Mesothelial cell of epicardium (in vitro differentiated cells): ENCODE data around the gene FAM83C. TPM values are rescaled to one million over a fixed set of nuclear protein-coding genes. Genes with fewer than 3 reads are reported as not detected.

Experiments used
- DNase-seq, 2 experiments: peaks; one replicate each; pipeline ENCODE4 v3.0.0; 2021; ENCODE audit warnings: low spot score in 2 of 2; ENCODE audit not compliant: unreplicated experiment in 2 of 2
- H3K27ac Mint-ChIP-seq: 2 replicates; pipeline ENCODE4 v1.8.0; 2021; ENCODE audit warnings: mixed read lengths
- H3K27me3 Mint-ChIP-seq: 2 replicates; pipeline ENCODE4 v1.8.0; 2021; ENCODE audit warnings: low read depth, mixed read lengths
- H3K36me3 Mint-ChIP-seq: 2 replicates; pipeline ENCODE4 v1.8.0; 2021; ENCODE audit warnings: mixed read lengths
- H3K4me1 Mint-ChIP-seq: 2 replicates; pipeline ENCODE4 v1.8.0; 2021; ENCODE audit warnings: mixed read lengths
- H3K4me3 Mint-ChIP-seq: 2 replicates; pipeline ENCODE4 v1.8.0; 2021; ENCODE audit warnings: mild to moderate bottlenecking, moderate library complexity, mixed read lengths
- H3K9me3 Mint-ChIP-seq: 2 replicates; pipeline ENCODE4 v1.8.0; 2021; ENCODE audit warnings: mixed read lengths
- total RNA-seq: library from RNA; stranded (reverse); gene quantifications from 3 replicates; pipeline ENCODE4 v1.2.1, GENCODE V29; 2021
- TF ChIP-seq, protein P1 (sequence below): fragments of 200-600 bp; sonication (generic); IDR thresholded peaks from one replicate; pipeline ENCODE4 v1.5.0; 2021; ENCODE audit warnings: antibody characterized with exemption; ENCODE audit not compliant: unreplicated experiment

The FAM83C gene
- total RNA-seq, 1 donor from 2014 or later, result not detected

GRCh38 chr20:35334311-35335101 lies 42.3 kb upstream of the FAM83C start:
- H3K9me3 Mint-ChIP-seq, result no peaks in the 10 kb centered on the region
- TF ChIP-seq, protein P1, sequence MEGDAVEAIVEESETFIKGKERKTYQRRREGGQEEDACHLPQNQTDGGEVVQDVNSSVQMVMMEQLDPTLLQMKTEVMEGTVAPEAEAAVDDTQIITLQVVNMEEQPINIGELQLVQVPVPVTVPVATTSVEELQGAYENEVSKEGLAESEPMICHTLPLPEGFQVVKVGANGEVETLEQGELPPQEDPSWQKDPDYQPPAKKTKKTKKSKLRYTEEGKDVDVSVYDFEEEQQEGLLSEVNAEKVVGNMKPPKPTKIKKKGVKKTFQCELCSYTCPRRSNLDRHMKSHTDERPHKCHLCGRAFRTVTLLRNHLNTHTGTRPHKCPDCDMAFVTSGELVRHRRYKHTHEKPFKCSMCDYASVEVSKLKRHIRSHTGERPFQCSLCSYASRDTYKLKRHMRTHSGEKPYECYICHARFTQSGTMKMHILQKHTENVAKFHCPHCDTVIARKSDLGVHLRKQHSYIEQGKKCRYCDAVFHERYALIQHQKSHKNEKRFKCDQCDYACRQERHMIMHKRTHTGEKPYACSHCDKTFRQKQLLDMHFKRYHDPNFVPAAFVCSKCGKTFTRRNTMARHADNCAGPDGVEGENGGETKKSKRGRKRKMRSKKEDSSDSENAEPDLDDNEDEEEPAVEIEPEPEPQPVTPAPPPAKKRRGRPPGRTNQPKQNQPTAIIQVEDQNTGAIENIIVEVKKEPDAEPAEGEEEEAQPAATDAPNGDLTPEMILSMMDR, result no peak
- H3K27me3 Mint-ChIP-seq, result no peaks in the 10 kb centered on the region
- H3K4me1 Mint-ChIP-seq, result no peaks in the 10 kb centered on the region
- no peak for DNase-seq
- H3K27ac Mint-ChIP-seq, result no peak overlapping the region
- no peaks in the 10 kb centered on the region for H3K36me3 Mint-ChIP-seq
- H3K4me3 Mint-ChIP-seq, result no peak overlapping the region

DNA sequence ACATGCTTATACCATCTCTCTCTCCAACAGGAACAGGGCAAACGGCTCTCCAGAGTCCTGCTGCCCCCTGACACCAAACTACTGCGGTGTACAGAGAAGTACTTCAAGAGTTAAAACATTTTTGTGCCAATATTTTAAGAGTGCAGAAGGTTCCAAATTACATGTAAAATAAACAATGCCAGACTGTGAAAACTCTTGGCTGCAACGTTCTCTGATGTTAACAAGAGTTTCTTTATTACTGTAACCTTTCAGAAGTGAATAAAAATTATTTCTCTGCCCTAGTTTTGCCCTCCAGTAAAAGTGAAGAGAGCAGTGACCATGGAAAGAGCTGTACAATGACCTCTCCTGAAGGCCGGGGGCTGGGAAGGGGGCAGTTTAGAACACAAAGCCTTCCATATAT lies 41.4 kb upstream of the FAM83C start:
- Mint-ChIP-seq H3K9me3 (no peaks in the 10 kb centered on the region), H3K36me3 (no peaks in the 10 kb centered on the region), H3K27me3 (no peaks in the 10 kb centered on the region), H3K4me3 (no peak overlapping the region), H3K4me1 (no peaks in the 10 kb centered on the region), H3K27ac (peak overlapping the region; percentile 39)
- DNase-seq, result no peak
- TF ChIP-seq, protein P1, result no peak

DNA sequence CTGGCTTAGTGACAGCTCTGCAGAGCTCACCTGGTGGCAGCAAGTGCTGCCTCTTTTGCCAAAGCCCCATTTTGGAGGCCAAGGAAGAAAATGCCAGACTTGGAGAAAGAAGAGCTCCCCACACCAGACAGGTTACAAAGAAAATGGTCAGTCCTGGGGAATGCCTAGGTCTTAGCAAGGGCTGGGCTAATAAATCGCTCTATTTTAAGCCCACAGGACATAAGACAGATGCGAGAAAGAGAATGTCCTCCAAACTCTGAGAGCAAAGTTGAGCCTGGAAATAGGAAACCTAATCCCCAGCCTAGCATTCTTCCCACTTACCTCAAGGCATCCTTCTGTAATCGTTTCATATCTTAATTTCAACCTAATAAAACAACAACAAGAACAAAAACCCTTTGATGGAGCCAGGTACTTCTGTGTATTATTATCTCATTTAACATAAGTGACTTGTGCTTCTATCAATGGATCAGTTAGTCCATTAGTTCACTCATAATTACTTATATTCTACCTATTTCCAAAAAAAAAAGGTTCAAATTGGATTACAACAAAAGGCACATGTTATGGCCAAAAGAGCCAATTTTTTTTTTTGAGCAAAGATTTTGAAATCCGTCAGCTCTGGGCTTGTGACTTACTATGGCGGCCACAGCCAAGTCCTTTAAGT lies 40.4 kb upstream of the FAM83C start:
- Mint-ChIP-seq H3K4me3 (no peak overlapping the region), H3K36me3 (no peaks in the 10 kb centered on the region), H3K27me3 (no peaks in the 10 kb centered on the region), H3K4me1 (no peaks in the 10 kb centered on the region), H3K27ac (no peak overlapping the region), H3K9me3 (no peaks in the 10 kb centered on the region)
- no peak for DNase-seq
- TF ChIP-seq, protein P1, result no peak

- H3K27me3 Mint-ChIP-seq, result no peaks in the 10 kb centered on the region
- H3K9me3 Mint-ChIP-seq, result no peaks in the 10 kb centered on the region
- H3K36me3 Mint-ChIP-seq, result no peaks in the 10 kb centered on the region
- no peak overlapping the region for H3K4me3 Mint-ChIP-seq
- H3K4me1 Mint-ChIP-seq, result peaks cover 7% of the 10 kb centered on the region
- DNase-seq, result no peak
- TF ChIP-seq, protein P1, result no peak
- H3K27ac Mint-ChIP-seq, result no peak overlapping the region
Measured at GRCh38 chr20:35329435-35330139, 37.4 kb upstream of the FAM83C start.

- H3K4me1 Mint-ChIP-seq, result peaks cover 7% of the 10 kb centered on the region
- H3K27ac Mint-ChIP-seq, result no peak overlapping the region
- no peaks in the 10 kb centered on the region for H3K27me3 Mint-ChIP-seq
- no peak overlapping the region for H3K4me3 Mint-ChIP-seq
- no peaks in the 10 kb centered on the region for H3K9me3 Mint-ChIP-seq
- DNase-seq, result no peak
- H3K36me3 Mint-ChIP-seq, result no peaks in the 10 kb centered on the region
- TF ChIP-seq, protein P1, result no peak
Measured at GRCh38 chr20:35328689-35329088, 36.5 kb upstream of the FAM83C start.
